Measurements from ENCODE around the gene MBD6. TPM values are rescaled to one million over a fixed set of nuclear protein-coding genes. Genes with fewer than 3 reads are reported as not detected.

The MBD6 gene
- total and polyA plus RNA-seq, 12 donors, result 10.5 to 167 (median 38.1) TPM

DNA sequence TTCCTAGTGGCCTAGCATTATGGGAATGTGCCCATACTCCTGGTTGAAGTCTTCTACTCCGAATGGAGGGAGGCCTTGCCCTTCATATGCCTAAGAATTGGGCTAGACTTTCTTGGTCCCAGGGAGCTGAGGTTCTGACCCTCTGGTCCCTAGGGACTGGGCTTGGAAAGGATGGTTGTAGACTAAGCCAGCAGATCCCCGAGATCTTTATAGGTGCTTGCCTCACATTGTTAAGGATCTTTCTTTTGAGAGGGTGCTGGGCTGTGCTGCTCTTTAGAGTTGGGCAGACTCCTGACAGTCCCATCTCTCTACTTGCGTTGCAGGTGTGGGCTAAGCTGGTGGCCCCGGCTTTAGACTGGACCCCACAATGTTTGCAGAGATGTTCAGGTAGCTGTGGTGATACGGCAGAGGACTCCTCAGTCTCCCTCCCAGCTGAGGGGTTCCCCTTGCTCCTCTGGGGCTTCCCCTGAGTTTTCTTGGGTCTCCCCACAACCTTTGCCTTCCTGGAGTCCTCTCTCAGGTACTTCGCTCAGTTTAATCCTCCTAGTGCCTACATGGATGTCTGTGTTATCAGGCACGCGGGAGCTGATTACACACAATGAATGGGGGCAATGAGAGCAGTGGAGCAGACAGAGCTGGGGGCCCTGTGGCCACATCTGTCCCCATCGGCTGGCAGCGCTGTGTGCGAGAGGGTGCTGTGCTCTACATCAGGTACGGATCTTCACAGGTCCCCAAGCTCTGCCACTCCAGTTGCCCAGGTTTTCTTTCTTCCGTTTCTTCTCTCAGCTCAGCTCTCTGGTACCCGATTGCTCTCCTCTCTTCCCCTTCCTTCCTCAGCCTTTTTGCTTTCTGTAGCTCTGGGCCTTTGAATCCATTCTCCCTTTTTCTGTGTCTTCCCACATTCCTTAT is 1.3 kb downstream of the MBD6 start:
- peaks cover 33 to 37% of the 10 kb centered on the region in 2 donors for H3K4me1 ChIP-seq (replicated peaks in 1 of 2)
- TF ChIP-seq CTCF (IDR thresholded peaks at IDR 0.05) (no peak), POLR2A (IDR thresholded peaks at IDR 0.05) (no peak)
- DNase-seq, result no peak
- H3K27me3 ChIP-seq, result no peaks in the 10 kb centered on the region
- peaks cover 0 to 46% of the 10 kb centered on the region in 2 donors for H3K36me3 ChIP-seq (replicated peaks in 1 of 2)
- peak overlapping the region; percentile 90 to 100 (median 97) for H3K27ac ChIP-seq
- peak overlapping the region in 3 of 4 donors; percentile 11 to 91 (median 90) for H3K4me3 ChIP-seq
- no peaks in the 10 kb centered on the region for H3K9me3 ChIP-seq (replicated peaks in 1 of 3)
- WGBS, 4 donors, result 63 to 79% (median 64%) methylated on average over 10 to 14 of the region's 14 CpGs
- intact Hi-C loops (cut with DNase I), result no loop called here

DNA sequence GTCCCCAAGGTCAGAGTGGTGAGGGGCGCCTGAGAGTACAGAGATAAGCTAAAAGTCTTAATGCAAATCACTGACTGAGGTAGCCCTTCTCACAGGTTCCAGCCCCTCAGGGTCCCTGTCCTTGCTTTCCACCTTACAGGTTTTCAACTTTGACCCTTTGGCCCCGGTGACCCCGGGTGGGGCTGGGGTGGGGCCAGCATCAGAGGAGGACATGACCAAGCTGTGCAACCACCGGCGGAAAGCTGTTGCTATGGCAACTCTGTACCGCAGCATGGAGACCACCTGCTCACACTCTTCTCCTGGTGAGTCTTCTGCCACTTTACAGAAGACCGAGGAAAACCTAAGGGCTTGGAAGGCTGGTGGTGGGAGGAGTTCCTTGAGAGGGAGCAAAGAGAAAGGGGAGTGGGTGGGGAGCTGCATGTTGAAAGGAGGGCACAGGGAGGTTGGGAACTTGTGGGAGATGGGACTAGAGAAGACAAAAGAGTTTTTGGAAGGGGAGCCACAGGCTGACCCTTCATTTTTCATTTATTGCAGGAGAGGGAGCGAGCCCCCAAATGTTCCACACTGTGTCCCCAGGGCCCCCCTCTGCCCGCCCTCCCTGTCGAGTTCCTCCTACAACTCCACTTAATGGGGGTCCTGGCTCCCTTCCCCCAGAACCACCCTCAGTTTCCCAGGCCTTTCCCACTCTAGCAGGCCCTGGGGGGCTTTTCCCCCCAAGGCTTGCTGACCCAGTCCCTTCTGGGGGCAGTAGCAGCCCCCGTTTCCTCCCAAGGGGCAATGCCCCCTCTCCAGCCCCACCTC is 2.4 kb downstream of the MBD6 start:
- TF ChIP-seq POLR2A (IDR thresholded peaks at IDR 0.05) (no peak), CTCF (IDR thresholded peaks at IDR 0.05) (no peak)
- Histone ChIP-seq H3K27ac (peak overlapping the region in 1 of 5 donors; percentile 59), H3K36me3 (replicated peaks in 1 of 2) (peaks cover 0 to 57% of the 10 kb centered on the region in 2 donors), H3K27me3 (no peaks in the 10 kb centered on the region), H3K4me1 (replicated peaks in 1 of 2) (peaks cover 32 to 33% of the 10 kb centered on the region in 2 donors), H3K4me3 (peak overlapping the region in 1 of 4 donors; percentile 90), H3K9me3 (replicated peaks in 1 of 3) (no peaks in the 10 kb centered on the region)
- intact Hi-C loops (cut with DNase I), result no loop called here
- 54 to 65% (median 58%) methylated on average over 10 to 11 of the region's 11 CpGs for WGBS, 4 donors
- no peak for DNase-seq

- H3K4me3 ChIP-seq, result no peak overlapping the region
- DNase-seq, result no peak
- H3K4me1 ChIP-seq (replicated peaks in 1 of 2), result peaks cover 32% of the 10 kb centered on the region in 2 donors
- no peaks in the 10 kb centered on the region for H3K27me3 ChIP-seq
- no peak for TF ChIP-seq POLR2A (IDR thresholded peaks at IDR 0.05)
- no peak for TF ChIP-seq CTCF (IDR thresholded peaks at IDR 0.05)
- intact Hi-C loops (cut with DNase I), result no loop called here
- H3K27ac ChIP-seq, result peak overlapping the region in 1 of 5 donors; percentile 17
- peaks cover 0 to 64% of the 10 kb centered on the region in 2 donors for H3K36me3 ChIP-seq (replicated peaks in 1 of 2)
- no peaks in the 10 kb centered on the region for H3K9me3 ChIP-seq (replicated peaks in 1 of 3)
- WGBS, 4 donors, result 76 to 87% (median 79%) methylated on average over 15 to 16 of the region's 16 CpGs
These were observed 3.2 kb downstream of the MBD6 start for GRCh38 chr12:57525615-57526383.
